ENCODE results near the gene RPRD2. TPM values are rescaled to one million over a fixed set of nuclear protein-coding genes. Genes with fewer than 3 reads are reported as not detected.
A peak's percentile ranks its signal among the peaks of the same experiment; 100 is the strongest.

Gene RPRD2
- total RNA-seq, 6 donors from 2014 or later: 14.6 to 29.8 (median 26.3) TPM

DNA sequence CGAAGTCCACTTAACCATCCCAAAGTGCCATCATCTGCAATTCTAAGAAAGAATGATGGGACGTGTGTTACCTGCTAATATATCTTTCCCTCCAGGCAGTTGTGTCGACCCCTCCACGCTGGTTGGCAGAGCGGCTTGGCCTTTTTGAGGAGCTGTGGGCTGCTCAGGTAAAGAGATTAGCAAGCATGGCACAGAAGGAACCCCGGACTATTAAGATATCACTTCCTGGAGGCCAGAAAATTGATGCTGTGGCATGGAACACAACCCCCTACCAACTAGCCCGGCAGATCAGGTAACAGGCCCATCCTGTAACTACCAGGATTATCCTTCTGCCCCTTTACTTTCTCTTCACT, 123.8 kb downstream of the RPRD2 start:
- no peak for DNase-seq
- TF ChIP-seq POLR2AphosphoS5 (IDR thresholded peaks at IDR 0.05) (no peak), POLR2A (IDR thresholded peaks at IDR 0.05) (no peak), EP300 (IDR thresholded peaks at IDR 0.05) (no peak)
- TF ChIP-seq, protein P1, sequence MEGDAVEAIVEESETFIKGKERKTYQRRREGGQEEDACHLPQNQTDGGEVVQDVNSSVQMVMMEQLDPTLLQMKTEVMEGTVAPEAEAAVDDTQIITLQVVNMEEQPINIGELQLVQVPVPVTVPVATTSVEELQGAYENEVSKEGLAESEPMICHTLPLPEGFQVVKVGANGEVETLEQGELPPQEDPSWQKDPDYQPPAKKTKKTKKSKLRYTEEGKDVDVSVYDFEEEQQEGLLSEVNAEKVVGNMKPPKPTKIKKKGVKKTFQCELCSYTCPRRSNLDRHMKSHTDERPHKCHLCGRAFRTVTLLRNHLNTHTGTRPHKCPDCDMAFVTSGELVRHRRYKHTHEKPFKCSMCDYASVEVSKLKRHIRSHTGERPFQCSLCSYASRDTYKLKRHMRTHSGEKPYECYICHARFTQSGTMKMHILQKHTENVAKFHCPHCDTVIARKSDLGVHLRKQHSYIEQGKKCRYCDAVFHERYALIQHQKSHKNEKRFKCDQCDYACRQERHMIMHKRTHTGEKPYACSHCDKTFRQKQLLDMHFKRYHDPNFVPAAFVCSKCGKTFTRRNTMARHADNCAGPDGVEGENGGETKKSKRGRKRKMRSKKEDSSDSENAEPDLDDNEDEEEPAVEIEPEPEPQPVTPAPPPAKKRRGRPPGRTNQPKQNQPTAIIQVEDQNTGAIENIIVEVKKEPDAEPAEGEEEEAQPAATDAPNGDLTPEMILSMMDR (IDR thresholded peaks at IDR 0.05): no peak
- 0 to 4% methylated on average over 6 to 7 of the region's 7 CpGs for WGBS, 2 donors
- peaks cover 0 to 3% (median 0%) of the 10 kb centered on the region in 4 donors for H3K27me3 ChIP-seq
- no peak for ATAC-seq (ENCODE audit: low FRiP score in 2 of 2)
- H3K4me1 ChIP-seq: peaks cover 6 to 8% (median 8%) of the 10 kb centered on the region in 4 donors
- peak overlapping the region; percentile 71 to 87 (median 77) for H3K27ac ChIP-seq
- no peaks in the 10 kb centered on the region for H3K9me3 ChIP-seq
- peak overlapping the region; percentile 65 to 81 (median 68) for H3K4me3 ChIP-seq
- H3K36me3 ChIP-seq: peaks cover 0 to 42% (median 14%) of the 10 kb centered on the region in 4 donors

DNA sequence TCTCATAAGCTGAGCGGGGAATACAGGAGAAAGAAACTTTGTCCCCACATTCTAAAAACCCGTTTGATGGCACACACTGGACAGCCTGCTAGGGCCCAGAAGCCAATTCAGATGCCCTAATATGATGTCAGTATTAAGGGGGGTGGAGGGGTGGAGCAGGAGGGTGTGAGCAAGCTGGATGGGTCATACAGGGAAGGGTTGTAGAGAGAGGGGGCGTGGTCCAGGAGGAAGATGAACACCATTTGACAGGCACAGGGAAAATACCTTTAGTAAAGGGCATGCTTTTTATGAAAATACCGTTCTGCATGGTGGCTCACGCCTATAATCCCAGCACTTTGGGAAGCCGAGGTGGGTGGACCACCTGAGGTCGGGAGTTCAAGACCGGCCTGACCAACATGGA, 129.2 kb downstream of the RPRD2 start:
- Histone ChIP-seq H3K36me3 (peaks cover 0 to 82% (median 34%) of the 10 kb centered on the region in 4 donors), H3K4me3 (no peak overlapping the region), H3K27ac (no peak overlapping the region), H3K9me3 (no peaks in the 10 kb centered on the region), H3K4me1 (peaks cover 2 to 3% (median 2%) of the 10 kb centered on the region in 4 donors), H3K27me3 (no peaks in the 10 kb centered on the region)
- WGBS, 2 donors: 94 to 95% methylated on average over 8 of the region's 8 CpGs
- TF ChIP-seq POLR2AphosphoS5 (IDR thresholded peaks at IDR 0.05) (no peak), POLR2A (IDR thresholded peaks at IDR 0.05) (no peak), EP300 (IDR thresholded peaks at IDR 0.05) (no peak)
- TF ChIP-seq, protein P1 (IDR thresholded peaks at IDR 0.05): no peak
- DNase-seq (no peak), ATAC-seq (ENCODE audit: low FRiP score in 2 of 2) (no peak)

DNA sequence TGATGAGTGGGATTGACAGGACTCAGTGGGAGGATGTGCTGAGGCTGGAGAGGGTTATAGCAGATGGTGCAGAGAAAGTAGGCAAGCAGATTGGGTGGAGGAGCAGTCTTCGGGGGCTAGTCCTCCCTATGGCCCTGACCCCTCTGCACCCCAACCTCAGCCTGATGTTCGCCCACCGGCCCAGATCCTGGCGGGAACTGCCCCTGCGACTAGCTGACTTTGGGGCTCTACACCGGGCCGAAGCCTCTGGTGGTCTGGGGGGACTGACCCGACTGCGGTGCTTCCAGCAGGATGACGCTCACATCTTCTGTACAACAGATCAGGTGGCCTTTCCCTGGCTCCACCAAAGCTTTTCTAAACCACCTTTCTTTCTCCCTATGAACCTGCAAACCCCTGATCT, 134.4 kb downstream of the RPRD2 start:
- Histone ChIP-seq H3K4me1 (no peaks in the 10 kb centered on the region), H3K36me3 (peaks cover 5 to 80% (median 35%) of the 10 kb centered on the region in 4 donors), H3K27me3 (no peaks in the 10 kb centered on the region), H3K9me3 (no peaks in the 10 kb centered on the region), H3K27ac (no peak overlapping the region), H3K4me3 (no peak overlapping the region)
- no peak for DNase-seq
- TF ChIP-seq, protein P1 (IDR thresholded peaks at IDR 0.05): no peak
- TF ChIP-seq POLR2A (IDR thresholded peaks at IDR 0.05) (no peak), EP300 (IDR thresholded peaks at IDR 0.05) (no peak), POLR2AphosphoS5 (IDR thresholded peaks at IDR 0.05) (no peak)
- 96 to 100% methylated on average over 6 to 10 of the region's 10 CpGs for WGBS, 2 donors
- peak in 1 of 2 donors; percentile 50 for ATAC-seq (ENCODE audit: low FRiP score in 2 of 2)

DNA sequence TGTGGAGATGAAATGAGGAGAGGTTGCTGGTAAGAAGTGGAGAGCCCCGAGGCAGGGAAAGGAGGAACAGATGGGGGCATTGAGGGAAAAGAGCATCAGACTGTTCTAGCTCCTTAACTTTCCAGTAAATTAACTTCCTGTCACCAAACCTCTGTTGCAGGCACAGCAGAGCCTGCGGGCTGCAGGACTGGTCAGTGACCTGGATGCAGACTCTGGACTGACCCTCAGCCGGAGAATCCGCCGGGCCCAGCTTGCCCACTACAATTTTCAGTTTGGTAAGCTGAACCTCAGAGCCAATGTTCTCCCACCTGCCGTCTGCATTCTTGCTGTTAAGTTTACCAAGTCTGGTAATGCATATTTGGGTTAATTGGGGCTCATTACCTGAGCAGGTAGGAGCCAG, 141.5 kb downstream of the RPRD2 start:
- DNase-seq (no peak), ATAC-seq (ENCODE audit: low FRiP score in 2 of 2) (no peak)
- TF ChIP-seq POLR2A (IDR thresholded peaks at IDR 0.05) (no peak), EP300 (IDR thresholded peaks at IDR 0.05) (no peak), POLR2AphosphoS5 (IDR thresholded peaks at IDR 0.05) (no peak)
- TF ChIP-seq, protein P1 (IDR thresholded peaks at IDR 0.05): no peak
- Histone ChIP-seq H3K27me3 (no peaks in the 10 kb centered on the region), H3K36me3 (peaks cover 0 to 57% (median 30%) of the 10 kb centered on the region in 4 donors), H3K4me3 (no peak overlapping the region), H3K27ac (no peak overlapping the region), H3K9me3 (no peaks in the 10 kb centered on the region), H3K4me1 (peaks cover 17 to 35% (median 20%) of the 10 kb centered on the region in 4 donors)
- 90 to 94% methylated on average over 6 of the region's 6 CpGs for WGBS, 2 donors
